Mesangial cell (primary cell): Measurements from ENCODE around the gene NKX2-2. TPM values are rescaled to one million over a fixed set of nuclear protein-coding genes. Genes with fewer than 3 reads are reported as not detected.

Source experiments
- total RNA-seq: library from RNA; depleted of rRNA; stranded (reverse); fragments of >200 nt; gene quantifications from 2 replicates; pipeline ENCODE4 v1.2.3, GENCODE V29; 2015

Gene NKX2-2
- not detected in 2 replicates for total RNA-seq

GRCh38 chr20:21513881-21514540 lies at the start of gene NKX2-2:
Gene NKX2-2, minus strand, starts transcription at chr20:21514064. Its CDS starts 395 bp downstream, at chr20:21513669.

Other genes with a start within 250 kb of the NKX2-2 start
- 57.8 and 58.3 TPM in 2 replicates for gene XRN2, start 210.7 kb downstream of the NKX2-2 start, total RNA-seq
- not detected in 2 replicates for gene NKX2-4, start 116.5 kb downstream of the NKX2-2 start, total RNA-seq
- gene PAX1, start 191.6 kb upstream of the NKX2-2 start, total RNA-seq: not detected in 2 replicates